HFFc6 (cell line): Measurements from ENCODE around the gene ZNF592. TPM values are rescaled to one million over a fixed set of nuclear protein-coding genes. Genes with fewer than 3 reads are reported as not detected.

Experiments used
- DNase-seq: peaks from one replicate; pipeline ENCODE4 v3.0.0-alpha.2; 2018
- H3K27ac Mint-ChIP-seq: 2 replicates; pipeline ENCODE4 v1.8.0; 2020; ENCODE audit warnings: mild to moderate bottlenecking, mixed read lengths
- H3K27me3 Mint-ChIP-seq: 2 replicates; pipeline ENCODE4 v1.8.0; 2021; ENCODE audit warnings: mild to moderate bottlenecking, moderate library complexity, mixed read lengths; ENCODE audit not compliant: insufficient read depth
- H3K36me3 Mint-ChIP-seq: 2 replicates; pipeline ENCODE4 v1.8.0; 2021; ENCODE audit warnings: low read depth, mixed read lengths
- H3K4me1 Mint-ChIP-seq: 2 replicates; pipeline ENCODE4 v1.8.0; 2020; ENCODE audit warnings: low read depth, mixed read lengths
- H3K4me3 Mint-ChIP-seq: 2 replicates; pipeline ENCODE4 v1.8.0; 2020; ENCODE audit warnings: mild to moderate bottlenecking, moderate library complexity, mixed read lengths
- H3K9me3 Mint-ChIP-seq: 2 replicates; pipeline ENCODE4 v1.8.0; 2020; ENCODE audit warnings: mild to moderate bottlenecking, mixed read lengths
- total RNA-seq, 6 experiments: library from RNA; stranded (reverse); fragmentation: NEBNext Ultra II Directional; extraction: Animal tissue kit (Norgen Biotek cat#: 25700); gene quantifications; 2 replicates in 1 of 6; 3 replicates in 5 of 6; pipeline ENCODE4 v1.2.3, GENCODE V29; 2021
- TF ChIP-seq, protein P1 (sequence below): fragments of 200-600 bp; sonication (generic); IDR thresholded peaks from 2 replicates; pipeline ENCODE4 v1.5.0; 2021; ENCODE audit warnings: antibody characterized with exemption, mild to moderate bottlenecking

The ZNF592 gene
- total RNA-seq, 6 experiments from 2014 or later: 15.4 to 19.0 (median 17.6) TPM

DNA sequence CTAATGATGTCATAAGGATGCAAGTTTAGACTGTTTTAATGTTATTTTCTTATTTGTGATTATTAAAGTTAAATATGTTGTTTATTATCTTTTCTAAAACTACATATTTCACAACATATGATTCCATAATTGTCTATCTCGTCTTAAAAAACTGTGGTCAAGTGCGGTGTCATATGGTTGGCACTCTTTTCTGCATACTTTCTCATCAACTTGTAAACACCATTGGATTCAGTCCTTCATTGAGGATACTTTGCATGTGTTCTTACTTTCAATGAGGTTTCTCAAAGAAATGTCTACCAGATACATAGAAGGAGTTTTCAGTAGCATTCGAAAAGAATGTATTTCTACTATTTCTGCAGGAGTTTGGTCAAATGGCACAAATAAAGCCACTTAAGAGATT, 46.8 kb downstream of the ZNF592 start:
- H3K4me1 Mint-ChIP-seq: peaks cover 37% of the 10 kb centered on the region
- TF ChIP-seq, protein P1, sequence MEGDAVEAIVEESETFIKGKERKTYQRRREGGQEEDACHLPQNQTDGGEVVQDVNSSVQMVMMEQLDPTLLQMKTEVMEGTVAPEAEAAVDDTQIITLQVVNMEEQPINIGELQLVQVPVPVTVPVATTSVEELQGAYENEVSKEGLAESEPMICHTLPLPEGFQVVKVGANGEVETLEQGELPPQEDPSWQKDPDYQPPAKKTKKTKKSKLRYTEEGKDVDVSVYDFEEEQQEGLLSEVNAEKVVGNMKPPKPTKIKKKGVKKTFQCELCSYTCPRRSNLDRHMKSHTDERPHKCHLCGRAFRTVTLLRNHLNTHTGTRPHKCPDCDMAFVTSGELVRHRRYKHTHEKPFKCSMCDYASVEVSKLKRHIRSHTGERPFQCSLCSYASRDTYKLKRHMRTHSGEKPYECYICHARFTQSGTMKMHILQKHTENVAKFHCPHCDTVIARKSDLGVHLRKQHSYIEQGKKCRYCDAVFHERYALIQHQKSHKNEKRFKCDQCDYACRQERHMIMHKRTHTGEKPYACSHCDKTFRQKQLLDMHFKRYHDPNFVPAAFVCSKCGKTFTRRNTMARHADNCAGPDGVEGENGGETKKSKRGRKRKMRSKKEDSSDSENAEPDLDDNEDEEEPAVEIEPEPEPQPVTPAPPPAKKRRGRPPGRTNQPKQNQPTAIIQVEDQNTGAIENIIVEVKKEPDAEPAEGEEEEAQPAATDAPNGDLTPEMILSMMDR: no peak
- H3K4me3 Mint-ChIP-seq: no peak overlapping the region
- peaks cover 29% of the 10 kb centered on the region for H3K36me3 Mint-ChIP-seq
- peaks cover 2% of the 10 kb centered on the region; the same call in 1 of the 2 replicates for H3K27me3 Mint-ChIP-seq
- H3K9me3 Mint-ChIP-seq: no peaks in the 10 kb centered on the region
- H3K27ac Mint-ChIP-seq: no peak overlapping the region
- no peak for DNase-seq

DNA sequence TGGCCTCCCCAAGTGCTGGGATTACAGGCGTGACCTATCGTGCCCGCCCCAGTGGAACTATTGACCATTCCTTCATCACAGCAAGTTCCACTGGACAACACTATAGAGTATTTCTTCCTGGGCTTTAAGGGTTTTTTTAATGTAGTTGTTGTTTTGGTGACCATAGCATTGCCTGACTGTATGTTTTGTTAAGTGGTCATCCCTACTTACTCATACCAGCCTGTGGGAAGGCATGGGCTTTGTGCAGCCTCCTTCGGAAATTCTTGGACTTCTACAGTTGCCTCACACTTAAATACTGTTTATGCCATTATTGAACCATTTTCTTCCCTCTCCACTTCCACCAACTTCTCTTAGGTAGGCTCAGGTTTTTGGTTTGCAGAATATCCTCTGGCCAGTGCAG, 48.8 kb downstream of the ZNF592 start:
- Mint-ChIP-seq H3K27ac (peak overlapping the region; percentile 95), H3K9me3 (no peaks in the 10 kb centered on the region), H3K27me3 (peaks cover 2% of the 10 kb centered on the region; the same call in 1 of the 2 replicates), H3K36me3 (peaks cover 19% of the 10 kb centered on the region), H3K4me1 (peaks cover 22% of the 10 kb centered on the region), H3K4me3 (no peak overlapping the region)
- TF ChIP-seq, protein P1: no peak
- DNase-seq: peak; percentile 77

DNA sequence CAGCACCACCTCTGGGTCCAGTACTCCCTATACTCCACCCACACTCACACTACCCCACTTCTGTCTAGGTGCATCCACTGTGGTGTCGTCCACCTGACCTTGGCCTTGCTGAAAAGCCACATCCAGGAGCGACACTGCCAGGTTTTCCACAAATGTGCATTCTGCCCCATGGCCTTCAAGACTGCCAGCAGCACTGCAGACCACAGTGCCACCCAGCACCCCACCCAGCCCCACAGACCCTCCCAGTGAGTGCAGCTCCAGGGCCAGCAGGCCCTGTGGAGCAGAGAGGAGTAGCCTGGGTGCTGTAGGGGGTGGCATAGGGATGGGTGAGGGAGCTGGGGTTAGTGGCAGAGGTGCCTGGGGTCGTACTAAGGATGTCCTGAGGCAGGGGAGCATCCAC, 49.4 kb downstream of the ZNF592 start:
- Mint-ChIP-seq H3K9me3 (no peaks in the 10 kb centered on the region), H3K27ac (peak overlapping the region; percentile 95), H3K4me1 (peaks cover 22% of the 10 kb centered on the region), H3K4me3 (no peak overlapping the region), H3K27me3 (peaks cover 2% of the 10 kb centered on the region; the same call in 1 of the 2 replicates), H3K36me3 (peaks cover 22% of the 10 kb centered on the region; the same call in 1 of the 2 replicates)
- TF ChIP-seq, protein P1: no peak
- DNase-seq: no peak

DNA sequence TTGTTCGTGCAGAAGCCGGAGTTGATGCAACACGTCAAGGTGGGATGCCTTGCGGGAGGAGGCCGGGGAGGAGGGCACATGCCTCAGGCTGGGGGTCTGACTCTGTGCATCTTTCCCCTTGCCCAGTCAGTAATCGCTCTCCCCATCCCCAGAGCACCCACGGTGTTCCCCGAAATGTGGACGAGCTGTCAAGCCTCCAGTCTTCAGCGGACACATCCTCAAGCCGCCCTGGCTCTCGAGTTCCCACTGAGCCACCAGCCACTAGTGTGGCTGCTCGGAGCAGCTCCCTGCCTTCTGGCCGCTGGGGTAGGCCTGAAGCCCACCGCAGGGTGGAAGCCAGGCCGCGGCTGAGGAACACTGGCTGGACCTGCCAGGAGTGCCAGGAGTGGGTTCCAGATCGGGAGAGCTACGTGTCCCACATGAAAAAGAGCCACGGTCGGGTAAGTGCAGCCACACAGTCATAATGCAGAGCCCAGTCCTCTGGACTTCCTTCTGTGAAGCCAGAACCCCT, 50.1 kb downstream of the ZNF592 start:
- TF ChIP-seq, protein P1: no peak
- H3K9me3 Mint-ChIP-seq: no peaks in the 10 kb centered on the region
- H3K4me3 Mint-ChIP-seq: no peak overlapping the region
- H3K4me1 Mint-ChIP-seq: peaks cover 22% of the 10 kb centered on the region
- no peak for DNase-seq
- peaks cover 2% of the 10 kb centered on the region for H3K27me3 Mint-ChIP-seq
- H3K36me3 Mint-ChIP-seq: peaks cover 27% of the 10 kb centered on the region; the same call in 1 of the 2 replicates
- no peak overlapping the region for H3K27ac Mint-ChIP-seq

DNA sequence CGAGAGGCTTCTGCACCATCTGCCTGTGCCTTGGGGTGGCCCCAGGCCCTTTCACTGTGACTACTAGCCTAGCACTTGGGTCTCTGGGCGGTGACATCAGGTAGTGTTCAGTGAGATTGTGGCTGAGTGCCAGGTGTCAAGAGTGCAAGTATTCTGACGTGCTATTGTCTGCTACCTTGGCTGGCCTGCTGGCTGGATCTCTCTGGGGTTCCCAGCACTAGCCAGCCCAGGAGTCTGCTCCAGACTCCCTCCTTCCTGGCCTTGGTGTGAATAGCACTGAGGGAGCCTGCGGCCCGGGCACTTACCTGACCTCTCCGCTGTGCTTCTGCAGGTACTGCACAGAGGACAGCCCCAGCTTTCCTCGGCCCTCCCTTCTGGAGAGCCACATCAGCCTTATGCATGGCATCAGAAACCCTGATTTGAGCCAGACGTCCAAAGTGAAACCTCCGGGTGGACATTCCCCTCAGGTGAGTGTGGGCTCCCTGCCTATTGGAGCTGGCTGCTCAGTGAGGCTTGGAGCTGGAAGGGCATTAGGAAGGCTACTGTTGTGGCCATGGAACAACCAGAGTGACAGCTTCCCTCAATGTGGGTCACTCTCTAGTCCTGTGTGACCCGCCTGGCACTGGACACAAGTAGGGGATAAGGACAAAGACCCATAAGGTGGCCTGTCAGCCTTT, 51.3 kb downstream of the ZNF592 start:
- TF ChIP-seq, protein P1: no peak
- Mint-ChIP-seq H3K4me3 (no peak overlapping the region), H3K27me3 (peaks cover 2% of the 10 kb centered on the region), H3K9me3 (no peaks in the 10 kb centered on the region), H3K36me3 (peaks cover 26% of the 10 kb centered on the region; the same call in 1 of the 2 replicates), H3K4me1 (peaks cover 22% of the 10 kb centered on the region), H3K27ac (no peak overlapping the region)
- no peak for DNase-seq
